Stimulated activated memory B cell treated with anti-CD40 and anti-IgM and Interleukin-4, amounts not matched to agents 10 μg/mL and 1 μg/mL and 100 μg/mL, for 72 hours (primary cell): ENCODE measurements around the gene PPRC1.
"Not testable (repeated sequence)": the region's sequence is repeated elsewhere in the genome, so short reads cannot be mapped to it uniquely, and the experiment has no call there.

Experiments used
- ATAC-seq: fragments of 150-1000 bp; cut with Tn5 transposase; 2 replicates; pipeline ENCODE4 v1.10.0; 2021
- H3K27ac Mint-ChIP-seq: one replicate; pipeline ENCODE4 v1.8.0; 2022; ENCODE audit warnings: mild to moderate bottlenecking, mixed read lengths
- H3K27me3 Mint-ChIP-seq: one replicate; pipeline ENCODE4 v1.8.0; 2022; ENCODE audit warnings: mixed read lengths
- H3K36me3 Mint-ChIP-seq: one replicate; pipeline ENCODE4 v1.8.0; 2022; ENCODE audit warnings: mixed read lengths
- H3K4me1 Mint-ChIP-seq: one replicate; pipeline ENCODE4 v1.8.0; 2022; ENCODE audit warnings: mixed read lengths
- H3K4me3 Mint-ChIP-seq: one replicate; pipeline ENCODE4 v1.8.0; 2022; ENCODE audit warnings: mild to moderate bottlenecking, moderate library complexity, mixed read lengths
- H3K9me3 Mint-ChIP-seq: one replicate; pipeline ENCODE4 v1.8.0; 2022; ENCODE audit warnings: mixed read lengths

The PPRC1 gene

GRCh38 chr10:102188941-102189898 is 56.4 kb downstream of the PPRC1 start:
- Mint-ChIP-seq H3K4me3 (peak overlapping the region; percentile 16), H3K9me3 (peaks cover 15% of the 10 kb centered on the region), H3K27ac (peak overlapping the region; percentile 38)
- H3K4me1 Mint-ChIP-seq, ATAC-seq, H3K36me3 Mint-ChIP-seq, H3K27me3 Mint-ChIP-seq: not testable (repeated sequence)

- no peak for ATAC-seq
- Mint-ChIP-seq H3K27me3 (no peaks in the 10 kb centered on the region), H3K9me3 (peaks cover 6% of the 10 kb centered on the region), H3K27ac (no peak overlapping the region), H3K4me3 (no peak overlapping the region), H3K36me3 (no peaks in the 10 kb centered on the region), H3K4me1 (peaks cover 9% of the 10 kb centered on the region)
Measured at GRCh38 chr10:102191956-102192355, 59.1 kb downstream of the PPRC1 start.

- Mint-ChIP-seq H3K36me3 (no peaks in the 10 kb centered on the region), H3K27ac (no peak overlapping the region), H3K4me1 (no peaks in the 10 kb centered on the region), H3K4me3 (no peak overlapping the region), H3K9me3 (peaks cover 6% of the 10 kb centered on the region), H3K27me3 (peaks cover 19% of the 10 kb centered on the region)
- ATAC-seq, result no peak
Measured at GRCh38 chr10:102195296-102195870, 62.5 kb downstream of the PPRC1 start.

GRCh38 chr10:102196893-102197292 is 64.1 kb downstream of the PPRC1 start:
- Mint-ChIP-seq H3K4me3 (no peak overlapping the region), H3K27ac (no peak overlapping the region), H3K9me3 (peaks cover 4% of the 10 kb centered on the region), H3K27me3 (peaks cover 19% of the 10 kb centered on the region), H3K4me1 (peaks cover 9% of the 10 kb centered on the region), H3K36me3 (no peaks in the 10 kb centered on the region)
- ATAC-seq, result peak; percentile 64

- peaks cover 17% of the 10 kb centered on the region for H3K4me1 Mint-ChIP-seq
- H3K27me3 Mint-ChIP-seq, result peaks cover 30% of the 10 kb centered on the region
- no peak overlapping the region for H3K27ac Mint-ChIP-seq
- H3K36me3 Mint-ChIP-seq, result no peaks in the 10 kb centered on the region
- no peak for ATAC-seq
- no peak overlapping the region for H3K4me3 Mint-ChIP-seq
- H3K9me3 Mint-ChIP-seq, result no peaks in the 10 kb centered on the region
Measured at GRCh38 chr10:102198027-102198426, 65.2 kb downstream of the PPRC1 start.
